ENCODE measurements around the gene RPL32. TPM values are rescaled to one million over a fixed set of nuclear protein-coding genes. Genes with fewer than 3 reads are reported as not detected.

Gene RPL32
- polyA plus RNA-seq, 1 of the 3 experiments (the other 2 are of a cell fraction): 2,311 TPM

DNA sequence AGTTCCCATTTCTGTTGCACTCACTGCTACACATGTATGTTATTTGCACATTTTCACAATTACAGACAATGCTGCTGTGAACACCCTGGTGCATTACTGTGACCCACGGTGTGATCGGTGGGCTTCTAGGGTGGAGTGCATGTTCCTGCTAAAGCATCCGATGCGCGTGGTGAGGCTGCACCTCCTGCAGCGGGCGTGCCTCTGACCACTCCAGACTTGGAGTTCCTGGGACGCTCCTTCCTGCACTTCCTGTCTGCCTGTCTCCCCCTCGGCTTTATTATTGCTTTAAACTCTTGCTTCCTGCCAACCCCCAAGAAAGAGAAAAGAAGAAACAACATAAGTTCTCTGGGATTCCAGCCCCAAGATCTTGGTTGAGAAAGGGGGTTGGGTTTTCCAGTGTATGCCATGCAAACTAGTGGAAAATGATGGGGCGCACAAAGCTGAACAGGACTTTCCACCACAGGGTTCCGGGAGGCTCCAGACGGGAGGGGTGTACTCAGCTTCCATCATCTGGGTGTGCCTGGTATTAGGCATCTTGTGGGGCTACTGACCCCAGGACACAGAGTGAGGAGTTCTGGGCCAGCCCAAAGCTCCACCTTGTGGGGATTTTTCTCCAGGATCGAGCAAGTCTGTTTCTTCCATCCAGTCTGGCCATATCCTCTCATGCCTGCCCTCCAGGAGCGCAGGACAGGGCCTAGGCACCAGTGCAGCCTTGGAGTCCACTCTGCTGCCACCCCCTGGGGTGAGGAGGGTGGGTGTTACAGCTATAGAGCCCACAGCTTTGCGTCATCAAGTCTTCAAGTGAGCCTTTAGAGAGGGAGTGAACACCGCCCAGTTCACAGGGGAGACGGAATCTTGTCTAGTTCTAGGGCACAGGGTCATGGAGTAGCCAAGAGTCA, 11.2 kb downstream of the RPL32 start:
- Histone ChIP-seq H3K9ac (no peak overlapping the region), H3K9me2 (no peaks in the 10 kb centered on the region), H3K27me3 (ENCODE audit: insufficient read depth) (no peaks in the 10 kb centered on the region), H3K4me1 (ENCODE audit: control insufficient read depth in 1 of 2, insufficient read depth in 2 of 2, low read depth in 1 of 2, low read length in 1 of 2) (no peaks in the 10 kb centered on the region), H3K27ac (ENCODE audit: low read depth in 2 of 2, low read length in 1 of 2) (no peak overlapping the region; a peak in 1 of 4 replicates), H3K9me3 (no peaks in the 10 kb centered on the region), H4K20me1 (ENCODE audit: insufficient read depth) (peaks cover 16% of the 10 kb centered on the region; the same call in 1 of the 2 replicates), H3F3A (replicated peaks; ENCODE audit: insufficient read depth) (peaks cover 29% of the 10 kb centered on the region), H3K79me2 (ENCODE audit: insufficient read depth) (no peaks in the 10 kb centered on the region), H2AFZ (ENCODE audit: low read depth) (no peak overlapping the region), H3K4me2 (no peak overlapping the region), H3K4me3 (ENCODE audit: low read depth in 2 of 2, low read length in 1 of 2) (no peak overlapping the region), H3K36me3 (replicated peaks in 1 of 2; ENCODE audit: control insufficient read depth in 1 of 2, insufficient read depth in 2 of 2, low read length in 1 of 2) (peaks cover 28 to 47% of the 10 kb centered on the region in 2 experiments)
- peak; percentile 19 for DNase-seq
- TF ChIP-seq FOXJ3 (CRISPR knock-in tag; IDR thresholded peaks at IDR 0.05) (no peak), ELF1 (IDR thresholded peaks at IDR 0.05) (no peak), FOSL2 (IDR thresholded peaks at IDR 0.05; ENCODE audit: borderline replicate concordance, low read depth) (no peak), CTCF (IDR thresholded peaks at IDR 0.05) (0 out of 2 replicates have a peak, but pooled peaks have one; percentile 7), RAD21 (IDR thresholded peaks at IDR 0.05; ENCODE audit: low read length) (peak; percentile 23; the same call in 1 of the 2 replicates), SMC3 (IDR thresholded peaks at IDR 0.05; ENCODE audit: low read depth, low read length) (peak; percentile 32; the same call in 1 of the 2 replicates)
- POLR2A ChIA-PET: interaction anchor here (0.9 to 1.2 kb wide), 2 partner anchors 11 to 43 kb away, joined by 3 to 4 read pairs; partner anchors contain the start of gene RPL32
- WGBS (ENCODE audit: low lambda C conversion rate): 90% methylated on average over 14 of the region's 17 CpGs
- CTCF ChIA-PET: interaction anchor here (0.6 to 2.5 kb wide), 9 partner anchors 10 to 163 kb away, joined by 3 to 13 read pairs (median 4); partner anchors contain the start of gene RPL32

DNA sequence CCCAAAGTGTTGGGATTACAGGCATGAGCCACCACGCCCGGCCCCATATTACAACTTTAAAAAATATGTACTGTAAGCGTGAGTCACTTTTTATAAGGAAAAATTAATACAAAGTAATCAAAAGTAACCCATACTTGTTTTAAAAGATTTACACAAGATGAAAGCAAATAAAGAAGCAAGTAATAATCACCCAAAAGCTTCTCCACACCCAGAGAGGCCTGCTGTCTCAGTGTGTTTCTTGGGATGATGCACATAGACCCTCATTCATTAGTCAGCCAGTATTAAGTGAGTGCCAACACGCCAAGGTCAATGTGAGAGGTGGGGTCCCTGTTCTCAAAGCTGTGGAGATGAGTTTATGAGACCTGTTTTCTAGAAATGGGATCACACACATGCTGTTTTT, 12.0 kb downstream of the RPL32 start:
- POLR2A ChIA-PET: no interaction called here
- Histone ChIP-seq H3K79me2 (ENCODE audit: insufficient read depth) (no peaks in the 10 kb centered on the region), H3K4me2 (no peak overlapping the region), H3K9me3 (no peaks in the 10 kb centered on the region), H3F3A (replicated peaks; ENCODE audit: insufficient read depth) (peaks cover 24% of the 10 kb centered on the region), H4K20me1 (ENCODE audit: insufficient read depth) (peaks cover 9% of the 10 kb centered on the region; the same call in 1 of the 2 replicates), H3K36me3 (replicated peaks in 1 of 2; ENCODE audit: control insufficient read depth in 1 of 2, insufficient read depth in 2 of 2, low read length in 1 of 2) (peaks cover 20 to 40% of the 10 kb centered on the region in 2 experiments), H3K4me3 (ENCODE audit: low read depth in 2 of 2, low read length in 1 of 2) (no peak overlapping the region), H3K9me2 (no peaks in the 10 kb centered on the region), H3K4me1 (ENCODE audit: control insufficient read depth in 1 of 2, insufficient read depth in 2 of 2, low read depth in 1 of 2, low read length in 1 of 2) (no peaks in the 10 kb centered on the region), H3K27me3 (ENCODE audit: insufficient read depth) (no peaks in the 10 kb centered on the region), H3K27ac (ENCODE audit: low read depth in 2 of 2, low read length in 1 of 2) (no peak overlapping the region), H2AFZ (ENCODE audit: low read depth) (no peak overlapping the region), H3K9ac (no peak overlapping the region)
- no peak for DNase-seq
- 89% methylated on average over 4 of the region's 4 CpGs for WGBS (ENCODE audit: low lambda C conversion rate)
- CTCF ChIA-PET: interaction anchor here (1.2 to 1.9 kb wide), 3 partner anchors 12 to 62 kb away, joined by 4 to 13 read pairs (median 5); partner anchors contain the start of gene RPL32
- TF ChIP-seq REST (IDR thresholded peaks at IDR 0.05; ENCODE audit: low read depth, low read length): no peak
- TF ChIP-seq, protein P1, sequence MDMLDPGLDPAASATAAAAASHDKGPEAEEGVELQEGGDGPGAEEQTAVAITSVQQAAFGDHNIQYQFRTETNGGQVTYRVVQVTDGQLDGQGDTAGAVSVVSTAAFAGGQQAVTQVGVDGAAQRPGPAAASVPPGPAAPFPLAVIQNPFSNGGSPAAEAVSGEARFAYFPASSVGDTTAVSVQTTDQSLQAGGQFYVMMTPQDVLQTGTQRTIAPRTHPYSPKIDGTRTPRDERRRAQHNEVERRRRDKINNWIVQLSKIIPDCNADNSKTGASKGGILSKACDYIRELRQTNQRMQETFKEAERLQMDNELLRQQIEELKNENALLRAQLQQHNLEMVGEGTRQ (IDR thresholded peaks at IDR 0.05; ENCODE audit: borderline replicate concordance, low read depth, low read length): no peak
- no peak for TF ChIP-seq MEF2A (IDR thresholded peaks at IDR 0.05; ENCODE audit: borderline replicate concordance, low read depth)
- TF ChIP-seq GATA2 (CRISPR knock-in tag; IDR thresholded peaks at IDR 0.05): no peak
- TF ChIP-seq NFIC (IDR thresholded peaks at IDR 0.05; ENCODE audit: borderline replicate concordance): no peak
- no peak for TF ChIP-seq RXRA (IDR thresholded peaks at IDR 0.05; ENCODE audit: borderline replicate concordance, low read depth)
- no peak for TF ChIP-seq POLR2AphosphoS5 (IDR thresholded peaks at IDR 0.05; ENCODE audit: low read depth, low read length)

Data from SK-N-SH (cell line).